ENCODE measurements around the gene STXBP5. TPM values are rescaled to one million over a fixed set of nuclear protein-coding genes. Genes with fewer than 3 reads are reported as not detected.

Gene STXBP5
- total and polyA plus RNA-seq, 2 of the 13 experiments (the other 11 are each of a cell fraction or from before 2014, with no cell fraction given): 8.8 to 19.4 TPM

GRCh38 chr6:147281895-147282565, 77.8 kb downstream of the STXBP5 start:
- no peak overlapping the region for H3K27ac ChIP-seq (ENCODE audit: extremely low read length, insufficient read depth, low read length)
- FAIRE-seq: no peak
- ChIA-PET CTCF (ENCODE audit: low intra/inter-chr PET ratio, low total read pairs) (no interaction called here), POLR2A (no interaction called here)
- H2AFZ ChIP-seq (ENCODE audit: low read length): no peak overlapping the region
- BruUV-seq (replicated peaks): no TSS peak
- H3K36me3 ChIP-seq (replicated peaks in 1 of 2; ENCODE audit: control insufficient read depth in 1 of 2, insufficient read depth in 2 of 2, low read length in 2 of 2): peaks cover 1 to 10% of the 10 kb centered on the region in 2 experiments; a peak in 3 of 5 replicates
- no peaks in the 10 kb centered on the region for H4K20me1 ChIP-seq (ENCODE audit: insufficient read depth, low read length)
- WGBS (ENCODE audit: low lambda C conversion rate): 98% methylated on average over 2 of the region's 2 CpGs
- no peaks in the 10 kb centered on the region for H3K4me1 ChIP-seq (ENCODE audit: insufficient read depth, low read length)
- in situ Hi-C loops (cut with HindIII; ENCODE audit: extremely low pct_ligation_motif_present, low pct_unique_long_range_greater_than_20kb): no loop called here
- H3K9ac ChIP-seq (ENCODE audit: insufficient read depth, low read depth, low read length): no peak overlapping the region
- no peaks in the 10 kb centered on the region for H3K9me3 ChIP-seq (ENCODE audit: low read length)
- no peak overlapping the region for H3K4me3 ChIP-seq (replicated peaks in 1 of 3; ENCODE audit: insufficient read depth in 1 of 3, low read depth in 2 of 3, low read length in 3 of 3)
- H3K27me3 ChIP-seq (ENCODE audit: control insufficient read depth in 1 of 2, insufficient read depth in 2 of 2, low read length in 2 of 2): no peaks in the 10 kb centered on the region
- H3K4me2 ChIP-seq (ENCODE audit: low read depth, low read length): no peak overlapping the region
- intact Hi-C loops (cut with micrococcal nuclease; ENCODE audit: unreplicated experiment): no loop called here
- TF ChIP-seq ZNF556 (CRISPR knock-in tag; IDR thresholded peaks at IDR 0.05; ENCODE audit: borderline replicate concordance) (no peak), RXRA (CRISPR knock-in tag; IDR thresholded peaks at IDR 0.05) (no peak), USF2 (IDR thresholded peaks at IDR 0.05; ENCODE audit: low read depth, low read length) (no peak), USF2 (CRISPR knock-in tag; IDR thresholded peaks at IDR 0.05; ENCODE audit: borderline replicate concordance) (no peak), SRSF1 (optimal IDR thresholded peaks at IDR 0.05; ENCODE audit: low read depth, low read length) (no peak), MEIS2 (CRISPR knock-in tag; IDR thresholded peaks at IDR 0.05) (no peak), ZNF530 (CRISPR knock-in tag; IDR thresholded peaks at IDR 0.05; ENCODE audit: low read depth) (no peak), ZNF451 (CRISPR knock-in tag; IDR thresholded peaks at IDR 0.05) (no peak), SMAD1 (CRISPR knock-in tag; IDR thresholded peaks at IDR 0.05; ENCODE audit: borderline replicate concordance, low read depth) (no peak), SIN3A (IDR thresholded peaks at IDR 0.05; ENCODE audit: borderline replicate concordance, low read depth, low read length) (no peak), GABPB1 (CRISPR knock-in tag; IDR thresholded peaks at IDR 0.05) (no peak), ATRX (CRISPR knock-in tag; IDR thresholded peaks at IDR 0.05; ENCODE audit: borderline replicate concordance) (no peak), ZFP36L2 (CRISPR knock-in tag; IDR thresholded peaks at IDR 0.05) (no peak), ZSCAN22 (CRISPR knock-in tag; IDR thresholded peaks at IDR 0.05) (no peak)
- no peak for DNase-seq (ENCODE audit: low spot score)
- ATAC-seq: no peak
- no peaks in the 10 kb centered on the region for H3K79me2 ChIP-seq (ENCODE audit: insufficient read depth, low read length)
